ENCODE data around the gene ATF7IP2. TPM values are rescaled to one million over a fixed set of nuclear protein-coding genes. Genes with fewer than 3 reads are reported as not detected.

Gene ATF7IP2
- total and polyA plus RNA-seq, 9 of the 15 experiments (the other 6 are each of a cell fraction or from before 2014, with no cell fraction given) = 131 to 515 (median 196) TPM

- TF ChIP-seq E2F6 (IDR thresholded peaks at IDR 0.05; ENCODE audit: borderline replicate concordance in 1 of 2, extremely low read depth in 1 of 2, insufficient read depth in 1 of 2, insufficient read length in 1 of 2, low read depth in 1 of 2, low read length in 1 of 2, poor library complexity in 1 of 2, severe bottlenecking in 1 of 2) (no peak), GATA2 (CRISPR knock-in tag; IDR thresholded peaks at IDR 0.05) (no peak), PURB (CRISPR knock-in tag; IDR thresholded peaks at IDR 0.05; ENCODE audit: low read depth) (no peak), CBFA2T2 (conservative IDR thresholded peaks at IDR 0.05) (no peak), FOXK1 (CRISPR knock-in tag; IDR thresholded peaks at IDR 0.05; ENCODE audit: borderline replicate concordance) (no peak), ZNF512 (tag; IDR thresholded peaks at IDR 0.05) (no peak), ZNF184 (CRISPR knock-in tag; IDR thresholded peaks at IDR 0.05) (no peak), LEF1 (IDR thresholded peaks at IDR 0.05) (no peak), ZNF23 (CRISPR knock-in tag; IDR thresholded peaks at IDR 0.05) (no peak), PRPF4 (IDR thresholded peaks at IDR 0.05; ENCODE audit: insufficient read depth, low read depth, low read length, poor library complexity, severe bottlenecking) (no peak), JUNB (CRISPR knock-in tag; conservative IDR thresholded peaks at IDR 0.05) (no peak), NFXL1 (CRISPR knock-in tag; IDR thresholded peaks at IDR 0.05) (no peak), BCL6 (CRISPR knock-in tag; IDR thresholded peaks at IDR 0.05) (no peak), ZNF395 (CRISPR knock-in tag; IDR thresholded peaks at IDR 0.05) (no peak)
Observed at GRCh38 chr16:10519929-10520868, 134.3 kb downstream of the ATF7IP2 start (continued).
